ENCODE data around the gene USH1C.

The USH1C gene

GRCh38 chr11:17496406-17496805 lies 47.8 kb downstream of the USH1C start:
- no peak for FAIRE-seq

GRCh38 chr11:17494019-17494418 lies 50.2 kb downstream of the USH1C start:
- FAIRE-seq, result no peak

- no peak for FAIRE-seq
These were observed 53.3 kb downstream of the USH1C start for GRCh38 chr11:17490938-17491337.

- no peak for FAIRE-seq
These were observed 54.0 kb downstream of the USH1C start for GRCh38 chr11:17490232-17490631.

- FAIRE-seq, result no peak
These were observed 54.5 kb downstream of the USH1C start for GRCh38 chr11:17489751-17490150.

GRCh38 chr11:17488563-17488962 lies 55.7 kb downstream of the USH1C start:
- no peak for FAIRE-seq

- no peak for FAIRE-seq
These were observed 57.6 kb downstream of the USH1C start for GRCh38 chr11:17486646-17487045.

GRCh38 chr11:17483505-17483904 lies 60.7 kb downstream of the USH1C start:
- no peak for FAIRE-seq

GRCh38 chr11:17481905-17482304 lies 62.3 kb downstream of the USH1C start:
- FAIRE-seq, result no peak

GRCh38 chr11:17479284-17480214 lies 64.7 kb downstream of the USH1C start:
- FAIRE-seq, result no peak

GRCh38 chr11:17478070-17478469 lies 66.1 kb downstream of the USH1C start:
- FAIRE-seq, result no peak

GRCh38 chr11:17477361-17477760 lies 66.9 kb downstream of the USH1C start:
- no peak for FAIRE-seq

- FAIRE-seq, result no peak
These were observed 67.2 kb downstream of the USH1C start for GRCh38 chr11:17477084-17477333.

- FAIRE-seq, result no peak
These were observed 67.7 kb downstream of the USH1C start, which contains the start of gene ABCC8 for GRCh38 chr11:17476317-17477083. Gene ABCC8 (minus strand): TSS chr11:17476845. CDS start chr11:17476776, 69 bp downstream.

GRCh38 chr11:17475666-17476316 lies 68.4 kb downstream of the USH1C start:
- no peak for FAIRE-seq

- no peak for FAIRE-seq
These were observed 71.0 kb downstream of the USH1C start for GRCh38 chr11:17473071-17473744.

- FAIRE-seq, result no peak
These were observed 71.7 kb downstream of the USH1C start for GRCh38 chr11:17472467-17472866.

GRCh38 chr11:17471501-17471900 lies 72.7 kb downstream of the USH1C start:
- FAIRE-seq, result no peak

GRCh38 chr11:17469998-17470397 lies 74.2 kb downstream of the USH1C start:
- FAIRE-seq, result no peak

- no peak for FAIRE-seq
These were observed 76.1 kb downstream of the USH1C start for GRCh38 chr11:17468122-17468521.

GRCh38 chr11:17463546-17464174 lies 80.6 kb downstream of the USH1C start:
- FAIRE-seq, result no peak

- no peak for FAIRE-seq
These were observed 81.3 kb downstream of the USH1C start for GRCh38 chr11:17462940-17463339.

GRCh38 chr11:17460406-17460805 lies 83.8 kb downstream of the USH1C start:
- no peak for FAIRE-seq

Measured in G401.6 (cell line).